ENCODE results near the gene TLE7.

DNA sequence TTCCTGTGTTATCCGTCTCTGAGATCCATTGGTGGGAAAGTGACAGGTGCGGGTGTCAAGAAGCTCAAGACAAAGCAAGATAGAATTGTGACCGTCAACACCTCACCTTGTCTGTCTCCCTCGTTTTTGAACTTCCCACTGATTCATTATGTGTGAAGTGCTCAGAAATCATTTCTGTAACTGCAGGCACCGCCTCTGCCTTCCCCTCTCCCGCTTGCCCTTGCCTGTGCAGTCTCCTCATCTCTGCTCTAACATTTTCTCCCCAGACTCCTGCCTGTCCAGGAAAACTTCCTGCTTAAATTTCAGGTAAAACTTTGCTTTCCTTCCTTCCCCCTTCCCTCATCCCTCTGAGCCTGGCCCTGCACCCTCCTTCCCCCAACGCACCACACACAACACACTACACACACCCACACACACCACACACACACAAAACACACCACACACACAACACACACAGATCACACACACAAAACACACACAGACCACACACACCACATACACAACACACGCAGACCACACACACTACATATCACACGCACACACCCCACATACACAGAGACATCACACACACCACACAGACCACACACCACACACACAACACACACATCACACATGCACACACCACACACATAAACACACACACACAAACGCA, 57.7 kb downstream of the TLE7 start:
- TF ChIP-seq, protein P1, sequence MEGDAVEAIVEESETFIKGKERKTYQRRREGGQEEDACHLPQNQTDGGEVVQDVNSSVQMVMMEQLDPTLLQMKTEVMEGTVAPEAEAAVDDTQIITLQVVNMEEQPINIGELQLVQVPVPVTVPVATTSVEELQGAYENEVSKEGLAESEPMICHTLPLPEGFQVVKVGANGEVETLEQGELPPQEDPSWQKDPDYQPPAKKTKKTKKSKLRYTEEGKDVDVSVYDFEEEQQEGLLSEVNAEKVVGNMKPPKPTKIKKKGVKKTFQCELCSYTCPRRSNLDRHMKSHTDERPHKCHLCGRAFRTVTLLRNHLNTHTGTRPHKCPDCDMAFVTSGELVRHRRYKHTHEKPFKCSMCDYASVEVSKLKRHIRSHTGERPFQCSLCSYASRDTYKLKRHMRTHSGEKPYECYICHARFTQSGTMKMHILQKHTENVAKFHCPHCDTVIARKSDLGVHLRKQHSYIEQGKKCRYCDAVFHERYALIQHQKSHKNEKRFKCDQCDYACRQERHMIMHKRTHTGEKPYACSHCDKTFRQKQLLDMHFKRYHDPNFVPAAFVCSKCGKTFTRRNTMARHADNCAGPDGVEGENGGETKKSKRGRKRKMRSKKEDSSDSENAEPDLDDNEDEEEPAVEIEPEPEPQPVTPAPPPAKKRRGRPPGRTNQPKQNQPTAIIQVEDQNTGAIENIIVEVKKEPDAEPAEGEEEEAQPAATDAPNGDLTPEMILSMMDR (IDR thresholded peaks at IDR 0.05) = no peak
- TF ChIP-seq POLR2A (IDR thresholded peaks at IDR 0.05) = no peak

Data from right lobe of liver (tissue), 4 donors.